K562 (cell line): ENCODE results near the gene KBTBD13. TPM values are rescaled to one million over a fixed set of nuclear protein-coding genes. Genes with fewer than 3 reads are reported as not detected.
A peak's percentile ranks its signal among the peaks of the same experiment; 100 is the strongest.

Experiments
- ATAC-seq: fragments of 200-7000 bp; cut with Tn5 transposase; 3 replicates; pipeline ENCODE4 v1.9.1; 2020; ENCODE audit warnings: moderate library complexity
- BruUV-seq: library from RNA; stranded (reverse); fragments of 400-500 nt; replicated peaks from 2 replicates; lab custom pipeline; 2021; lab: Mats Ljungman, UMichigan
- CTCF ChIA-PET: fragments of 300-600 bp; formaldehyde crosslinking; extraction: SDS; loops from one replicate; lab custom pipeline; 2021; ENCODE audit warnings: low intra/inter-chr PET ratio; lab: Yijun Ruan, JAX
- POLR2A ChIA-PET: fragments of 300-600, 350-650 bp; sonication (Branson Sonifier 250); formaldehyde crosslinking; extraction: SDS; loops from one replicate; lab custom pipeline; 2021; ENCODE audit warnings: antibody characterized with exemption, inconsistent platforms; lab: Yijun Ruan, JAX
- DNase-seq, 4 experiments: peaks; one replicate each; pipeline versions ENCODE4 v3.0.0 to v3.0.0-alpha.2; 2011 to 2018; ENCODE audit warnings: low spot score in 3 of 4, mixed read lengths in 3 of 4; ENCODE audit errors: extremely low read depth in 1 of 4
- FAIRE-seq: peaks from 2 replicates; lab custom pipeline; 2011; peaks lifted over from hg19 to GRCh38; lab: Jason Lieb, UNC
- H2AFZ ChIP-seq: 2 replicates; pipeline ENCODE4 v1.6.0; 2011; ENCODE audit warnings: low read depth, low read length, control low read depth, inconsistent platforms
- H3K27ac ChIP-seq: fragments of 200-600 bp; 3 replicates; pipeline ENCODE4 v1.8.0; 2011; ENCODE audit warnings: low read depth, mild to moderate bottlenecking, control low read depth, inconsistent platforms, low read length, moderate library complexity, mixed read lengths; ENCODE audit errors: extremely low read depth
- H3K27me3 ChIP-seq, 2 experiments: fragments of 300-600 bp in 1 of 2; 2 replicates in 1 of 2; 3 replicates in 1 of 2; pipeline versions ENCODE4 v1.6.0 to v1.8.0; 2011; ENCODE audit warnings: inconsistent platforms in 2 of 2, low read length in 2 of 2, mild to moderate bottlenecking in 1 of 2, mixed read lengths in 1 of 2, moderate library complexity in 1 of 2; ENCODE audit not compliant: control insufficient read depth in 2 of 2, insufficient read depth in 2 of 2
- H3K36me3 ChIP-seq: fragments of 300-600 bp; 3 replicates; pipeline ENCODE4 v1.8.0; 2011; ENCODE audit warnings: mild to moderate bottlenecking, low read length, inconsistent platforms; ENCODE audit not compliant: control insufficient read depth, insufficient read depth
- H3K4me1 ChIP-seq, 2 experiments: fragments of 200-600 bp in 1 of 2; replicated peaks in 1 of 2; 2 replicates in 1 of 2; 3 replicates in 1 of 2; pipeline versions ENCODE4 v1.5.1 to v1.8.0; 2011; ENCODE audit warnings: inconsistent platforms in 2 of 2, low read length in 2 of 2, mild to moderate bottlenecking in 1 of 2, mixed read lengths in 1 of 2, moderate library complexity in 1 of 2; ENCODE audit not compliant: control insufficient read depth in 2 of 2, insufficient read depth in 2 of 2
- H3K4me2 ChIP-seq: 2 replicates; pipeline ENCODE4 v1.6.1; 2011; ENCODE audit warnings: low read length, control low read depth, inconsistent platforms, mixed read lengths; ENCODE audit not compliant: insufficient read depth
- H3K4me3 ChIP-seq: fragments of 200-600 bp; sonication (generic), shearing (Covaris generic); 2 replicates; pipeline ENCODE4 v1.5.1; 2016; ENCODE audit warnings: control low read depth, inconsistent platforms
- H3K79me2 ChIP-seq: fragments of 200-600 bp; 3 replicates; pipeline ENCODE4 v1.8.0; 2011; ENCODE audit warnings: low read length, inconsistent platforms; ENCODE audit not compliant: control insufficient read depth, insufficient read depth
- H3K9ac ChIP-seq, 2 experiments: 2 replicates each; pipeline versions ENCODE4 v1.6.0 to v1.6.1; 2011; ENCODE audit warnings: low read depth in 2 of 2, low read length in 2 of 2, control low read depth in 1 of 2, inconsistent platforms in 1 of 2, mild to moderate bottlenecking in 1 of 2, mixed read lengths in 1 of 2; ENCODE audit not compliant: insufficient read depth in 1 of 2
- H3K9me1 ChIP-seq: one replicate; pipeline ENCODE4 v1.6.0; 2011; ENCODE audit warnings: inconsistent platforms, mild to moderate bottlenecking, low read length, moderate library complexity; ENCODE audit not compliant: control insufficient read depth, insufficient read depth
- H3K9me3 ChIP-seq: replicated peaks from 2 replicates; pipeline ENCODE4 v1.5.1; 2011; ENCODE audit warnings: low read depth, low read length, inconsistent platforms; ENCODE audit not compliant: control insufficient read depth, insufficient read depth
- H4K20me1 ChIP-seq: replicated peaks from 2 replicates; pipeline ENCODE4 v1.6.1; 2011; ENCODE audit warnings: low read length, inconsistent platforms, mixed read lengths; ENCODE audit not compliant: control insufficient read depth, insufficient read depth
- ARID1B ChIP-seq: fragments of 450-650 bp; IDR thresholded peaks from 2 replicates; pipeline ENCODE4 v1.6.1; 2016; ENCODE audit warnings: antibody characterized with exemption, mild to moderate bottlenecking, inconsistent platforms
- MBD2 ChIP-seq: sonication (generic); IDR thresholded peaks from 2 replicates; pipeline ENCODE4 v1.6.1; 2016; ENCODE audit warnings: low read depth, borderline replicate concordance
- NRF1 ChIP-seq, 2 experiments: fragments of 450-650 bp; IDR thresholded peaks in 1 of 2; conservative IDR thresholded peaks in 1 of 2; 2 replicates each; pipeline ENCODE4 v1.6.1; 2014; ENCODE audit warnings: mild to moderate bottlenecking in 2 of 2
- RAD21 ChIP-seq, 2 experiments: fragments of 250-450 bp in 1 of 2; fragments of 450-650 bp in 1 of 2; sonication (Bioruptor Pico) in 1 of 2; formaldehyde crosslinking in 1 of 2; IDR thresholded peaks in 1 of 2; conservative IDR thresholded peaks in 1 of 2; 2 replicates each; pipeline versions ENCODE4 v1.4.0 to v1.8.0; 2020 to 2022; ENCODE audit warnings: mild to moderate bottlenecking in 2 of 2, moderate library complexity in 1 of 2
- SMC3 ChIP-seq: conservative IDR thresholded peaks from 2 replicates; pipeline ENCODE4 v1.6.1; 2011; ENCODE audit warnings: low read depth, low read length, improper control_type of control experiment; ENCODE audit not compliant: insufficient read depth
- ZNF133 ChIP-seq: fragments of 250-450 bp; sonication (Bioruptor Pico); IDR thresholded peaks from 2 replicates; pipeline ENCODE4 v1.4.0; 2020; ENCODE audit warnings: mild to moderate bottlenecking
- ZNF165 ChIP-seq: fragments of 250-450 bp; sonication (Bioruptor Pico); IDR thresholded peaks from 2 replicates; pipeline ENCODE4 v1.4.0; 2020; ENCODE audit warnings: borderline replicate concordance
- WGBS: fragments of 100-300 bp; shearing (Covaris generic); methylation state at CpG from one replicate; pipeline ENCODE4 v1.1.6; 2016; ENCODE audit warnings: low coverage, mixed read lengths; ENCODE audit not compliant: insufficient coverage; ENCODE audit errors: missing lambda C conversion rate; 5-methylcytosine and 5-hydroxymethylcytosine counted together
- in situ Hi-C: fragments of 300-500 bp; cut with MboI; formaldehyde crosslinking; loops from 4 replicates; pipeline ENCODE4 v1.15.0; 2018; ENCODE audit warnings: inconsistent platforms, mixed read lengths
- intact Hi-C: fragments of 100-400 bp; cut with micrococcal nuclease; formaldehyde crosslinking; loops from 2 replicates; pipeline ENCODE4 v1.14.2; 2022
- polyA plus RNA-seq, 8 experiments: library from polyadenylated mRNA; depleted of rRNA in 4 of 8; stranded (reverse) in 5 of 8; unstranded in 3 of 8; fragments of >200 nt; fragmentation: Nextera tagmentation in 2 of 8; fragmentation: Illumina TruSeq in 1 of 8; extraction: Ambion mirVana in 2 of 8; extraction: Trizol in 1 of 8; gene quantifications; 2 replicates each; pipeline versions ENCODE4 v1.2.1 to v1.2.3, GENCODE V29; 2011 to 2014; ENCODE audit warnings: inconsistent platforms in 1 of 8, missing spikeins in 1 of 8
- total RNA-seq, 7 experiments: library from RNA; depleted of rRNA in 6 of 7; stranded (reverse); fragments of >200 nt in 6 of 7; fragmentation: Illumina TruSeq in 2 of 7; extraction: Trizol in 2 of 7; gene quantifications; 2 replicates each; pipeline versions ENCODE4 v1.2.1 to v1.2.3, GENCODE V29; 2011 to 2021; ENCODE audit warnings: low replicate concordance in 1 of 7
- TF ChIP-seq, protein P1 (sequence below), 3 experiments: IDR thresholded peaks in 2 of 3; conservative IDR thresholded peaks in 1 of 3; 2 replicates each; pipeline ENCODE4 v1.5.1; 2011 to 2012; ENCODE audit warnings: low read length in 3 of 3, mild to moderate bottlenecking in 3 of 3, control low read depth in 2 of 3, improper control_type of control experiment in 1 of 3, inconsistent platforms in 1 of 3, low read depth in 1 of 3, mixed read lengths in 1 of 3, moderate library complexity in 1 of 3; ENCODE audit not compliant: insufficient read depth in 2 of 3

KBTBD13 gene
- total and polyA plus RNA-seq, 9 of the 15 experiments (the other 6 are each of a cell fraction or from before 2014, with no cell fraction given), result 0.07 to 0.13 (median 0.10) TPM; not detected in 3

DNA sequence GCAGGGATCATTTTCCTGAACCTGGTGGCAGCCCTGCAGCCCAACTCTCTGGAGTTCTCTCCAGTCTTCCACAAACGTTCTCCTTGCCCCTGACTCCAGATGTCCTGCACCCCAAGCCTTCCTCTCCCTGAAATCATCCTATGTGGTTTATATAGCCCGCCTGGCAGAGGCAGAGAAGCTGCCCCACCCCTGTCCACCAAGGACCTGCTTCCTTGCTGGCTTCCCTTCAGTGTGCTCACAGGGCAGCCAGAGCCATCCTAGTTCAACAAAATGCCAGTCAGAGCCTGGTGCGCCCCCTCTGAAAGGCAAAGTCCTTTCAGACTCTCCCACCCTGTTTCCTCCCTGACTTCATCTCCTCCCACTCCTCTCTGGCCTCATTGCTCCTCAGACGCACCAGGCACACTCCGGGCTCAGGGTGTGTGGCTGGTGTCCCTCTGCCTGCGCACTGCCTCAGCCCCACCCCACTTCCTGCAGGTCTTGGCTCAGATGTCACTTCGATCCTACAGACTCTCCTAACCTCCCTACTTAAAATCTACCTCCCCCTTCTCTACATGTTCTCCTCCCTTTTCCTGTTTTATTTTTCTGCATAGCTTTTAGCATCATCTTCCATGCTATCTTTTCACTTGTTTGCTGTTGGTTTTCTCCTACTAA lies 5.9 kb downstream of the KBTBD13 start:
- no peak overlapping the region for H3K4me2 ChIP-seq
- H4K20me1 ChIP-seq, result peaks cover 8% of the 10 kb centered on the region
- H3K36me3 ChIP-seq, result no peaks in the 10 kb centered on the region
- no peak overlapping the region for H3K27ac ChIP-seq
- TF ChIP-seq NRF1 (conservative IDR thresholded peaks at IDR 0.05 in 1 of 2, IDR thresholded peaks at IDR 0.05 in 1 of 2), result peak; percentile 56 to 58; a peak in 2 of 4 replicates
- no peak for TF ChIP-seq MBD2
- BruUV-seq, result no TSS peak
- intact Hi-C loops, result no loop called here
- 6% methylated on average over 7 of the region's 7 CpGs for WGBS
- FAIRE-seq (no peak), ATAC-seq (peak; percentile 32; the same call in 1 of the 3 replicates), DNase-seq (no peak)
- ChIA-PET POLR2A (interaction anchor here (1.4 to 2.6 kb wide), 3 partner anchors 13 to 222 kb away, joined by 3 to 7 read pairs (median 4); partner anchors contain the start of gene RNU5B-1), CTCF (interaction anchor here (0.5 to 1.7 kb wide), 3 partner anchors 29 to 920 kb away, joined by 3 to 6 read pairs (median 5); partner anchors contain the start of gene PPIB)
- in situ Hi-C loops, result no loop called here
- no peaks in the 10 kb centered on the region for H3K9me1 ChIP-seq
- no peaks in the 10 kb centered on the region; the same call in 1 of the 2 replicates for H3K9me3 ChIP-seq
- no peak overlapping the region for H3K4me3 ChIP-seq
- no peak overlapping the region for H2AFZ ChIP-seq
- H3K9ac ChIP-seq, result peak overlapping the region in 1 of 2 experiments; percentile 23; a peak in 1 of 4 replicates
- H3K79me2 ChIP-seq, result no peaks in the 10 kb centered on the region
- H3K4me1 ChIP-seq, result peaks cover 0 to 7% of the 10 kb centered on the region in 2 experiments; a peak in 2 of 5 replicates
- H3K27me3 ChIP-seq, result peaks cover 31 to 66% of the 10 kb centered on the region in 2 experiments

DNA sequence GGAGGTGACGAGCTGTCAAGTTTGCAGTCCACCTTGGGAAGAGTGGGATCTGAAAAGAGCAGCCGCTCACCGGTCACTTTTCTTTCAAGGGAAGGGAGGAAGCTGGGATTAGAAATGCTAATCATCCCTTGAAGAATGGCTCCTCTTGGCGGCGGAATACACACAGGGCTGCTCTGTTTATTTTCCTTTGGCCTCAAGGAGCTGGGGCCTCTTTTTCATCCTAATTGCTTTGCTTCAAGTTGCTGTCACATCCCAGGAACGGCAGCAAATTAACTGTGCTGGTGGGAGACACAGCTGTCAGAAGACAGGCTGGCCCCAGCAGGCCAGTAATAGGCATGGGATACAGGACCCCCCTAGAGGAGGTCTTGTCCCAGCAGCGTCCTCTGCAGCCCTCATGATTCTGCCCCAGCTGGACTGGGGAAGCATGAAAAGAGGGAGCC lies 6.7 kb downstream of the KBTBD13 start:
- intact Hi-C loops (no loop called here), in situ Hi-C loops (no loop called here)
- no TSS peak for BruUV-seq
- FAIRE-seq, result peak; percentile 15
- ChIA-PET POLR2A (interaction anchor here (0.6 to 2.6 kb wide), 3 partner anchors 14 to 1663 kb away, joined by 3 to 7 read pairs (median 4); partner anchors contain the start of gene RNU5B-1), CTCF (interaction anchor here (1.1 to 1.7 kb wide), 2 partner anchors 30 to 352 kb away, joined by 5 to 6 read pairs; no protein-coding TSS in a partner anchor)
- Histone ChIP-seq H3K79me2 (no peaks in the 10 kb centered on the region), H3K27ac (no peak overlapping the region), H4K20me1 (peaks cover 8% of the 10 kb centered on the region), H3K4me2 (no peak overlapping the region), H3K27me3 (peaks cover 31 to 66% of the 10 kb centered on the region in 2 experiments), H3K9me3 (no peaks in the 10 kb centered on the region), H3K9ac (no peak overlapping the region), H3K9me1 (no peaks in the 10 kb centered on the region), H3K4me3 (no peak overlapping the region), H2AFZ (no peak overlapping the region), H3K4me1 (peaks cover 0 to 2% of the 10 kb centered on the region in 2 experiments; a peak in 1 of 5 replicates), H3K36me3 (no peaks in the 10 kb centered on the region)
- 3% methylated on average over 7 of the region's 7 CpGs for WGBS
- no peak for ATAC-seq
- DNase-seq, result peak in 1 of 4 experiments; percentile 17
- TF ChIP-seq, protein P1, sequence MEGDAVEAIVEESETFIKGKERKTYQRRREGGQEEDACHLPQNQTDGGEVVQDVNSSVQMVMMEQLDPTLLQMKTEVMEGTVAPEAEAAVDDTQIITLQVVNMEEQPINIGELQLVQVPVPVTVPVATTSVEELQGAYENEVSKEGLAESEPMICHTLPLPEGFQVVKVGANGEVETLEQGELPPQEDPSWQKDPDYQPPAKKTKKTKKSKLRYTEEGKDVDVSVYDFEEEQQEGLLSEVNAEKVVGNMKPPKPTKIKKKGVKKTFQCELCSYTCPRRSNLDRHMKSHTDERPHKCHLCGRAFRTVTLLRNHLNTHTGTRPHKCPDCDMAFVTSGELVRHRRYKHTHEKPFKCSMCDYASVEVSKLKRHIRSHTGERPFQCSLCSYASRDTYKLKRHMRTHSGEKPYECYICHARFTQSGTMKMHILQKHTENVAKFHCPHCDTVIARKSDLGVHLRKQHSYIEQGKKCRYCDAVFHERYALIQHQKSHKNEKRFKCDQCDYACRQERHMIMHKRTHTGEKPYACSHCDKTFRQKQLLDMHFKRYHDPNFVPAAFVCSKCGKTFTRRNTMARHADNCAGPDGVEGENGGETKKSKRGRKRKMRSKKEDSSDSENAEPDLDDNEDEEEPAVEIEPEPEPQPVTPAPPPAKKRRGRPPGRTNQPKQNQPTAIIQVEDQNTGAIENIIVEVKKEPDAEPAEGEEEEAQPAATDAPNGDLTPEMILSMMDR (IDR thresholded peaks at IDR 0.05 in 2 of 3, conservative IDR thresholded peaks at IDR 0.05 in 1 of 3; ENCODE audit: insufficient read depth in 2 of 3, low read depth in 1 of 3, low read length in 3 of 3), result peak; percentile 31 to 59 (median 32); a peak in 5 of 6 replicates
- TF ChIP-seq ARID1B (no peak), ZNF133 (CRISPR knock-in tag) (no peak), RAD21 (CRISPR knock-in tag; conservative IDR thresholded peaks at IDR 0.05 in 1 of 2, IDR thresholded peaks at IDR 0.05 in 1 of 2) (peak; percentile 46 to 67), ZNF165 (CRISPR knock-in tag) (no peak), SMC3 (0 out of 2 replicates have a peak, but pooled peaks have one; percentile 34)
